B cell (primary cell): ENCODE measurements around the gene PSMD6. TPM values are rescaled to one million over a fixed set of nuclear protein-coding genes. Genes with fewer than 3 reads are reported as not detected.

ENCODE experiments used
- ATAC-seq: fragments of 200-7000 bp; cut with Tn5 transposase; one replicate; pipeline ENCODE4 v1.10.0; 2021; ENCODE audit warnings: low read depth, mild to moderate bottlenecking, moderate number of reproducible peaks, moderate library complexity
- CTCF ChIA-PET: fragments of 350-600 bp; sonication (Branson Sonifier 250); formaldehyde crosslinking; loops from one replicate; lab custom pipeline; 2021; ENCODE audit warnings: antibody characterized with exemption, inconsistent platforms; lab: Charles Lee
- POLR2A ChIA-PET: fragments of 350-600 bp; sonication (Branson Sonifier 250); formaldehyde crosslinking; loops from one replicate; lab custom pipeline; 2021; ENCODE audit warnings: antibody characterized with exemption; lab: Charles Lee
- DNase-seq: peaks from one replicate; pipeline ENCODE4 v3.0.0; 2013
- H2AFZ ChIP-seq: 2 replicates; pipeline ENCODE4 v1.6.1; 2012; ENCODE audit warnings: mild to moderate bottlenecking, low read depth, low read length; ENCODE audit not compliant: insufficient read depth, poor library complexity, severe bottlenecking
- H3K27ac ChIP-seq, 2 donors: 1 replicate in 1 of 2; 2 replicates in 1 of 2; pipeline ENCODE4 v1.5.1; 2012 to 2013; ENCODE audit warnings: low read length in 2 of 2, mild to moderate bottlenecking in 2 of 2, moderate library complexity in 1 of 2
- H3K27me3 ChIP-seq, 4 experiments: fragments of 200-600 bp in 1 of 4; sonication (generic) in 1 of 4; replicated peaks in 1 of 4; 1 replicate in 2 of 4; 2 replicates in 2 of 4; pipeline versions ENCODE4 v1.6.1 to v1.7.0; 2013 to 2016; ENCODE audit warnings: low read length in 3 of 4, mild to moderate bottlenecking in 2 of 4, mixed read lengths in 1 of 4, moderate library complexity in 1 of 4; ENCODE audit not compliant: insufficient read depth in 4 of 4, control insufficient read depth in 3 of 4; ENCODE audit errors: control extremely low read depth in 1 of 4
- H3K36me3 ChIP-seq, 2 experiments: replicated peaks in 1 of 2; 1 replicate in 1 of 2; 2 replicates in 1 of 2; pipeline versions ENCODE4 v1.6.1 to v1.7.1; 2013; ENCODE audit warnings: low read length in 1 of 2; ENCODE audit not compliant: insufficient read depth in 2 of 2, control insufficient read depth in 1 of 2; ENCODE audit errors: control extremely low read depth in 1 of 2, extremely low read depth in 1 of 2
- H3K4me1 ChIP-seq, 2 donors: fragments of 200-600 bp in 1 of 2; sonication (generic) in 1 of 2; 1 replicate in 1 of 2; 2 replicates in 1 of 2; pipeline versions ENCODE4 v1.5.1 to v1.6.1; 2013 to 2017; ENCODE audit warnings: low read length in 2 of 2; ENCODE audit not compliant: control insufficient read depth in 2 of 2, insufficient read depth in 2 of 2
- H3K4me2 ChIP-seq: replicated peaks from 2 replicates; pipeline ENCODE3; 2012; ENCODE audit warnings: mild to moderate bottlenecking, low read depth, low read length; ENCODE audit not compliant: poor library complexity, severe bottlenecking
- H3K4me3 ChIP-seq, 5 experiments: fragments of 200-600 bp in 1 of 5; sonication (generic) in 1 of 5; 1 replicate in 3 of 5; 2 replicates in 2 of 5; pipeline versions ENCODE4 v1.5.1 to v1.7.0; 2011 to 2016; ENCODE audit warnings: low read length in 4 of 5, mild to moderate bottlenecking in 4 of 5, low read depth in 2 of 5, control low read depth in 1 of 5, moderate library complexity in 1 of 5; ENCODE audit not compliant: insufficient read depth in 1 of 5; ENCODE audit errors: control extremely low read depth in 1 of 5, extremely low read depth in 1 of 5
- H3K79me2 ChIP-seq: fragments of 200-600 bp; sonication (generic); one replicate; pipeline ENCODE4 v1.6.0; 2016; ENCODE audit warnings: low read length; ENCODE audit not compliant: control insufficient read depth, insufficient read depth
- H3K9ac ChIP-seq: fragments of 200-600 bp; sonication (generic); 2 replicates; pipeline ENCODE4 v1.6.1; 2017; ENCODE audit warnings: mild to moderate bottlenecking, low read length, moderate library complexity
- H3K9me3 ChIP-seq, 3 donors: one replicate each; pipeline versions ENCODE4 v1.6.1 to v1.7.1; 2013; ENCODE audit warnings: low read length in 2 of 3; ENCODE audit not compliant: control insufficient read depth in 2 of 3, insufficient read depth in 1 of 3; ENCODE audit errors: control extremely low read depth in 1 of 3
- H4K20me1 ChIP-seq: 2 replicates; pipeline ENCODE4 v1.6.0; 2012; ENCODE audit warnings: mild to moderate bottlenecking, low read length; ENCODE audit not compliant: insufficient read depth, control insufficient read depth, poor library complexity, severe bottlenecking
- H3K27ac Mint-ChIP-seq: one replicate; pipeline ENCODE4 v1.8.0; 2021; ENCODE audit warnings: mixed read lengths
- H3K27me3 Mint-ChIP-seq: one replicate; pipeline ENCODE4 v1.8.0; 2021; ENCODE audit warnings: mixed read lengths
- H3K4me1 Mint-ChIP-seq: one replicate; pipeline ENCODE4 v1.8.0; 2021; ENCODE audit warnings: mixed read lengths
- H3K4me3 Mint-ChIP-seq: one replicate; pipeline ENCODE4 v1.8.0; 2021; ENCODE audit warnings: mixed read lengths
- H3K9me3 Mint-ChIP-seq: one replicate; pipeline ENCODE4 v1.8.0; 2022; ENCODE audit warnings: mixed read lengths; ENCODE audit not compliant: insufficient read depth
- CTCF ChIP-seq: fragments of 200-600 bp; IDR thresholded peaks from one replicate; pipeline ENCODE4 v1.8.0; 2022; ENCODE audit warnings: antibody characterized with exemption, mild to moderate bottlenecking
- EZH2 ChIP-seq: IDR thresholded peaks from 2 replicates; pipeline ENCODE4 v1.6.1; 2012; ENCODE audit warnings: borderline replicate concordance, low read depth, mild to moderate bottlenecking, moderate library complexity, low read length; ENCODE audit not compliant: insufficient read depth, poor library complexity, severe bottlenecking
- WGBS: methylation state at CpG from one replicate; pipeline ENCODE4 v1.1.5; 2013; ENCODE audit warnings: missing lambda C conversion rate; ENCODE audit not compliant: insufficient coverage; 5-methylcytosine and 5-hydroxymethylcytosine counted together
- intact Hi-C: fragments of 100-400 bp; cut with micrococcal nuclease; formaldehyde crosslinking; loops from one replicate; pipeline ENCODE4 v1.10.0; 2022
- polyA plus RNA-seq: library from polyadenylated mRNA; depleted of rRNA; stranded (reverse); fragments of >200 nt; gene quantifications from 2 replicates; pipeline ENCODE4 v1.2.3, GENCODE V29; 2012
- total RNA-seq, 2 donors: library from RNA; stranded (reverse); fragments of 120-200 nt in 1 of 2; gene quantifications; 1 replicate in 1 of 2; 2 replicates in 1 of 2; pipeline versions ENCODE4 v1.2.3 to v1.2.4, GENCODE V29; 2013 to 2022

Gene PSMD6
- total and polyA plus RNA-seq, 2 donors (not counting 1 experiment from before 2014, with no cell fraction given) = 34.7 to 63.4 TPM

- Mint-ChIP-seq H3K4me1 (no peaks in the 10 kb centered on the region), H3K27ac (no peak overlapping the region), H3K27me3 (peaks cover 15% of the 10 kb centered on the region), H3K4me3 (no peak overlapping the region), H3K9me3 (no peaks in the 10 kb centered on the region)
- Histone ChIP-seq H3K79me2 (no peaks in the 10 kb centered on the region), H4K20me1 (no peaks in the 10 kb centered on the region), H3K4me3 (no peak overlapping the region), H3K4me2 (no peak overlapping the region), H3K36me3 (no peaks in the 10 kb centered on the region), H3K4me1 (no peaks in the 10 kb centered on the region), H3K9ac (no peak overlapping the region), H3K27ac (no peak overlapping the region), H3K27me3 (peaks cover 0 to 6% (median 0%) of the 10 kb centered on the region in 4 experiments), H3K9me3 (peaks cover 0 to 5% (median 0%) of the 10 kb centered on the region in 3 donors), H2AFZ (no peak overlapping the region)
- CTCF ChIA-PET = no interaction called here
- POLR2A ChIA-PET = no interaction called here
- no CpG with 5 or more reads among the region's 2 CpGs for WGBS
- DNase-seq (no peak), ATAC-seq (no peak)
- intact Hi-C loops = no loop called here
- no peak for TF ChIP-seq EZH2
- TF ChIP-seq CTCF = no peak
Measured at GRCh38 chr3:64064804-64065203, 41.5 kb upstream of the PSMD6 start.

GRCh38 chr3:64063983-64064438, 40.7 kb upstream of the PSMD6 start:
- no peaks in the 10 kb centered on the region for H3K79me2 ChIP-seq
- H4K20me1 ChIP-seq = no peaks in the 10 kb centered on the region
- peaks cover 0 to 5% (median 0%) of the 10 kb centered on the region in 3 donors for H3K9me3 ChIP-seq
- no peaks in the 10 kb centered on the region for H3K9me3 Mint-ChIP-seq
- H3K27me3 Mint-ChIP-seq = peaks cover 15% of the 10 kb centered on the region
- no CpG with 5 or more reads among the region's 2 CpGs for WGBS
- H3K4me1 Mint-ChIP-seq = no peaks in the 10 kb centered on the region
- H3K27me3 ChIP-seq = peaks cover 0 to 6% (median 0%) of the 10 kb centered on the region in 4 experiments
- DNase-seq (no peak), ATAC-seq (no peak)
- intact Hi-C loops = no loop called here
- CTCF ChIA-PET = no interaction called here
- no peak overlapping the region for H3K27ac Mint-ChIP-seq
- no peak overlapping the region for H3K27ac ChIP-seq
- no peak overlapping the region for H3K4me3 Mint-ChIP-seq
- H3K4me3 ChIP-seq = no peak overlapping the region
- TF ChIP-seq EZH2 (no peak), CTCF (no peak)
- POLR2A ChIA-PET = no interaction called here
- H3K36me3 ChIP-seq = no peaks in the 10 kb centered on the region
- no peaks in the 10 kb centered on the region for H3K4me1 ChIP-seq
- no peak overlapping the region for H3K9ac ChIP-seq
- no peak overlapping the region for H2AFZ ChIP-seq
- H3K4me2 ChIP-seq = no peak overlapping the region
